Thyroid gland (tissue), 4 donors: ENCODE data around the gene ZNF223. TPM values are rescaled to one million over a fixed set of nuclear protein-coding genes. Genes with fewer than 3 reads are reported as not detected.

Experiments used
- DNase-seq, 2 donors: peaks; one replicate each; pipeline ENCODE4 v3.0.0-alpha.2; 2019
- H3K27ac ChIP-seq, 3 donors: fragments of 200-600 bp; sonication (generic); 1 replicate in 2 of 3; 2 replicates in 1 of 3; pipeline ENCODE4 v1.5.1; 2016 to 2019; ENCODE audit warnings: mild to moderate bottlenecking in 1 of 3, moderate library complexity in 1 of 3
- H3K27me3 ChIP-seq: fragments of 200-600 bp; sonication (generic); one replicate; pipeline ENCODE4 v1.5.1; 2019
- H3K36me3 ChIP-seq, 2 donors: fragments of 200-600 bp; sonication (generic); one replicate each; pipeline ENCODE4 v1.5.1; 2016 to 2019
- H3K4me1 ChIP-seq, 2 donors: fragments of 200-600 bp; sonication (generic); one replicate each; pipeline ENCODE4 v1.5.1; 2017 to 2019
- H3K4me3 ChIP-seq, 3 donors: fragments of 200-600 bp; sonication (generic); replicated peaks in 1 of 3; 1 replicate in 2 of 3; 2 replicates in 1 of 3; pipeline ENCODE4 v1.5.1; 2016; ENCODE audit warnings: mild to moderate bottlenecking in 1 of 3
- H3K9me3 ChIP-seq: fragments of 200-600 bp; sonication (generic); one replicate; pipeline ENCODE4 v1.5.1; 2017
- CTCF ChIP-seq, 6 experiments: fragments of 200-600 bp in 3 of 6; fragments of 450-650 bp in 3 of 6; sonication (generic) in 3 of 6; IDR thresholded peaks; one replicate each; pipeline ENCODE4 v1.5.1; 2016 to 2019; ENCODE audit warnings: antibody characterized with exemption in 6 of 6, mild to moderate bottlenecking in 2 of 6, inconsistent platforms in 1 of 6, moderate library complexity in 1 of 6
- POLR2A ChIP-seq, 2 donors: fragments of 450-650 bp; IDR thresholded peaks; one replicate each; pipeline ENCODE4 v1.6.1; 2017; ENCODE audit warnings: antibody characterized with exemption in 2 of 2, mild to moderate bottlenecking in 2 of 2, moderate library complexity in 1 of 2
- WGBS, 2 donors: methylation state at CpG; one replicate each; pipeline ENCODE4 v1.1.5; 2017; 5-methylcytosine and 5-hydroxymethylcytosine counted together
- intact Hi-C: fragments of 100-400 bp; cut with DNase I; formaldehyde crosslinking; loops from one replicate; pipeline ENCODE4 v1.15.1; 2023
- total RNA-seq, 4 donors: library from RNA; depleted of rRNA; stranded (reverse); fragments of >200 nt; gene quantifications; one replicate each; pipeline ENCODE4 v1.2.3, GENCODE V29; 2016

Gene ZNF223
- total RNA-seq, 4 donors from 2014 or later: 5.1 to 10.6 (median 10.0) TPM

DNA sequence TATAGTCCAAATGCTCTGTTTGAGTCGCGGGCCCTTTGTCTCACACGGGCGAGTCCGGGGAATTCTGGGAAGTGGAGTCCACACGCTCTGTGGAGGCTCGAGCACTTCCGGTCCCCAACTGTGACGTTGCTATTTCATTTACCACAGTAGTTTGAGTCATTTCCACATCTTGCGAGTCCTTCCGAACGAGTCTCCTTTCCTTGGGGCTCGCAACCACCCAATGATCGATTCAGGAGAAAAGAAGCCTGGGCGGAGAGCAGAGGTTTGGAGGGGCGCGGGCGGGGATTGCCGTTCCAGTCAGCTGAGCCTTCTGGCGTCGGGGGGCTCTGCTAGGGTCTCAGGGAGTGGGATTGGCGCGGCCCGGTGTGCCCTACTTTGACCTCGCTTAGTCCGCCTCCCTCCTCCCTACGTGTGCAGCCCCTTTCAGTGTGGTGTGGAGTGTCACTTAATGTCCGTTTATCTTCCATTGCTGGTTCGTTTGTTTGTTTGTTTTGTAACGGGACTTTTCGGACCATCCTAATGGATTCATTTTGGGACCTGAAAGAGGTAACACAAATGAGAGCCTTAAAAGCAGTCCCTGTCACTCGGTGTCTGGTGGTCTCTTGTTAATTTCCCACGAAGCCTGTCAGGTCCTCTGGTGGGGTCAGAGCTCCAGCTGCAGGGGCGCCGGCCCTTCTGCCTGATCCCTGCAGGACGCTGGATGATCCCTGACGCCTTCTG lies 26.5 kb upstream of the ZNF223 start, which contains the start of gene ZNF222:
TSS of gene ZNF222 (plus strand) at position 163 of the 720 bp plus-strand sequence. CDS start at position 221, 58 bp downstream.
- H3K27me3 ChIP-seq: no peaks in the 10 kb centered on the region
- TF ChIP-seq CTCF (IDR thresholded peaks at IDR 0.05): no peak
- TF ChIP-seq POLR2A (IDR thresholded peaks at IDR 0.05): no peak
- no peaks in the 10 kb centered on the region for H3K4me1 ChIP-seq
- intact Hi-C loops: no loop called here
- H3K36me3 ChIP-seq: peaks cover 33 to 37% of the 10 kb centered on the region in 2 donors
- WGBS, 2 donors: 2% methylated on average over 36 of the region's 37 CpGs
- peak; percentile 79 to 81 for DNase-seq
- H3K9me3 ChIP-seq: no peaks in the 10 kb centered on the region
- peak within 1 kb of the TSS in 1 of 3 donors; percentile 45 for H3K27ac ChIP-seq
- H3K4me3 ChIP-seq: peak within 1 kb of the TSS; percentile 38 to 91 (median 80)

DNA sequence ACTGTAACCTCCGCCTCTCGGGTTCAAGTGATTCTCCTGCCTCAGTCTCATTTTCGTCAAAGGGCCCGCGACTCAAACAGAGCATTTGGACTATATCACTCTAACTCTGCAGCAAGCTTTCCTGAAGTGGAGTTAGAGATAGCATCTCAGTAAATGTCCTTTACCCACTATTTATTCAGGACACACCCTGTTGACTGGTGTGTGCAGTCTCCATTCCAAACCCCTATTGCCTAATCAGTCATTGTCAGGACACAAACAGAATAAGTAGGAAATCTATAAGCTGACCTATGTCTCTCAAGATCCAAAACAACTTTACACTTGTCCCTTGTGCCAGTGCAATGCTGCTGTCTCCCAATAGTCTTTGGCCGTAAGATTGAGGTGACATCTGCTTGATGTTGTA lies 25.2 kb upstream of the ZNF223 start:
- WGBS, 2 donors: 98 to 99% methylated on average over 6 of the region's 6 CpGs
- Histone ChIP-seq H3K9me3 (no peaks in the 10 kb centered on the region), H3K36me3 (peaks cover 45 to 46% of the 10 kb centered on the region in 2 donors), H3K4me1 (no peaks in the 10 kb centered on the region), H3K27me3 (no peaks in the 10 kb centered on the region), H3K27ac (no peak overlapping the region), H3K4me3 (no peak overlapping the region)
- DNase-seq: no peak
- intact Hi-C loops: no loop called here
- TF ChIP-seq POLR2A (IDR thresholded peaks at IDR 0.05): no peak
- TF ChIP-seq CTCF (IDR thresholded peaks at IDR 0.05): no peak

DNA sequence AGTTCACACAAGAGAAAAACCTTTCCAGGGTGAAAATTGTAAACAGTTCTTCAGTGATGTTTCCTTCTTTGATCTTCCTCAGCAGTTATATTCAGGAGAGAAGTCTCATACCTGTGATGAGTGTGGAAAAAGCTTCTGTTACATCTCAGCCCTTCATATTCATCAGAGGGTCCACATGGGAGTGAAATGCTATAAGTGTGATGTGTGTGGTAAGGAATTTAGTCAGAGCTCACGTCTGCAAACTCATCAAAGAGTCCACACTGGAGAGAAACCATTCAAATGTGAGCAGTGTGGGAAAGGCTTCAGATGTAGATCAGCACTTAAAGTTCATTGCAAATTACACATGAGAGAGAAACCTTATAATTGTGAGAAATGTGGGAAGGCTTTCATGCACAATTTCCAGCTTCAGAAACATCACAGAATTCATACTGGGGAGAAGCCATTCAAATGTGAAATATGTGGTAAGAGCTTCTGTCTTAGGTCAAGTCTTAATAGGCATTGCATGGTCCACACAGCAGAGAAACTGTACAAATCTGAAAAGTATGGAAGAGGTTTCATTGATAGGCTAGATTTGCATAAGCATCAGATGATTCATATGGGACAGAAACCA lies 19.7 kb upstream of the ZNF223 start:
- DNase-seq: no peak
- WGBS, 2 donors: 95 to 98% methylated on average over 1 of the region's 1 CpG
- no peak overlapping the region for H3K27ac ChIP-seq
- no peaks in the 10 kb centered on the region for H3K4me1 ChIP-seq
- H3K36me3 ChIP-seq: peaks cover 53 to 55% of the 10 kb centered on the region in 2 donors
- TF ChIP-seq POLR2A (IDR thresholded peaks at IDR 0.05) (no peak), CTCF (IDR thresholded peaks at IDR 0.05) (no peak)
- no peak overlapping the region for H3K4me3 ChIP-seq
- intact Hi-C loops: no loop called here
- no peaks in the 10 kb centered on the region for H3K27me3 ChIP-seq
- no peaks in the 10 kb centered on the region for H3K9me3 ChIP-seq

GRCh38 chr19:44042147-44042546 lies 9.7 kb upstream of the ZNF223 start:
- 80 to 81% methylated on average over 2 of the region's 2 CpGs for WGBS, 2 donors
- no peak for DNase-seq
- Histone ChIP-seq H3K9me3 (no peaks in the 10 kb centered on the region), H3K36me3 (no peaks in the 10 kb centered on the region), H3K27me3 (no peaks in the 10 kb centered on the region), H3K4me3 (no peak overlapping the region), H3K27ac (no peak overlapping the region), H3K4me1 (no peaks in the 10 kb centered on the region)
- no peak for TF ChIP-seq CTCF (IDR thresholded peaks at IDR 0.05)
- TF ChIP-seq POLR2A (IDR thresholded peaks at IDR 0.05): no peak
- intact Hi-C loops: no loop called here
